Raji (cell line): ENCODE data around the gene CERS5.
A peak's percentile ranks its signal among the peaks of the same experiment; 100 is the strongest.

Experiments used
- POLR2A ChIP-seq: IDR thresholded peaks from 2 replicates; pipeline ENCODE4 v1.6.1; 2011; ENCODE audit warnings: low read depth, low read length, control low read depth; ENCODE audit not compliant: insufficient read depth

CERS5 gene

GRCh38 chr12:50112456-50113218 lies 54.5 kb downstream of the CERS5 start:
- no peak for TF ChIP-seq POLR2A

GRCh38 chr12:50111693-50112455 lies 55.3 kb downstream of the CERS5 start, which contains the start of gene COX14:
TSS of gene COX14 (plus strand) at chr12:50112236. CDS start at chr12:50120044, 7,808 bp downstream.
- peak; percentile 97 for TF ChIP-seq POLR2A

GRCh38 chr12:50111395-50111692 lies 55.8 kb downstream of the CERS5 start:
- TF ChIP-seq POLR2A = no peak

GRCh38 chr12:50110762-50111351 lies 56.3 kb downstream of the CERS5 start:
- TF ChIP-seq POLR2A = peak; percentile 14; the same call in 1 of the 2 replicates

- no peak for TF ChIP-seq POLR2A
Observed at GRCh38 chr12:50110127-50110761, 56.9 kb downstream of the CERS5 start.

- TF ChIP-seq POLR2A = no peak
Observed at GRCh38 chr12:50109319-50109718, 57.9 kb downstream of the CERS5 start.

GRCh38 chr12:50107416-50108268 lies 59.5 kb downstream of the CERS5 start:
- no peak for TF ChIP-seq POLR2A

- TF ChIP-seq POLR2A = no peak
Observed at GRCh38 chr12:50106907-50107306, 60.3 kb downstream of the CERS5 start.

- TF ChIP-seq POLR2A = no peak
Observed at GRCh38 chr12:50105913-50106450, 61.2 kb downstream of the CERS5 start.

- TF ChIP-seq POLR2A = no peak
Observed at GRCh38 chr12:50104417-50105366, 62.5 kb downstream of the CERS5 start.

GRCh38 chr12:50103767-50104321 lies 63.3 kb downstream of the CERS5 start, which contains the start of gene GPD1:
TSS of gene GPD1 (plus strand) at chr12:50104008. CDS start at chr12:50104051, 43 bp downstream.
- TF ChIP-seq POLR2A = no peak

- TF ChIP-seq POLR2A = no peak
Observed at GRCh38 chr12:50103351-50103750, 63.8 kb downstream of the CERS5 start.
